ENCODE measurements around the gene GRAMD1B. TPM values are rescaled to one million over a fixed set of nuclear protein-coding genes. Genes with fewer than 3 reads are reported as not detected.

The GRAMD1B gene
- total and polyA plus RNA-seq, 4 donors, result 0.29 to 2.6 (median 1.3) TPM

DNA sequence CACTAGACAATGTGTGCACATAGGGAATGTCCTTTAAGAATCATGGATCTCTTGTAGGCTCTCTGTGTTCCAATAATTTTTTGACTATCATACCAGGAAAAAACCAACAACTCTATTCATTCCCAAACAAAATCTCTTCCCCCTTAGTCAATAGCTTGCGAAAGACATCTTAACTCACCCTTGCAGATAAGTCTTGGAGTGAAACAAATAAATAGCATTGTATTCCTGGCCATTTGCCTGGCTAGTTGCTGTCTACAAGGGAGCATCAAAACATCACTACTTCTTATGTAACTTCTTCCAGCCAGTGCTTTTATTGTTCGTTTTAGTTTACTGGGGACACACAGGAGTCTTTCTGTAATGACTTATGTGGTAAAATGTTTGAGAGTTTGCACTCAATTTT lies 194.9 kb downstream of the GRAMD1B start:
- H3K9me3 ChIP-seq (ENCODE audit: control insufficient read depth in 4 of 4, low read length in 3 of 4), result no peaks in the 10 kb centered on the region
- H3K27ac ChIP-seq (ENCODE audit: low read depth in 1 of 2, low read length in 2 of 2), result no peak overlapping the region
- no peak overlapping the region for H3K4me3 ChIP-seq (ENCODE audit: low read depth in 1 of 3, low read length in 3 of 3)
- H3K36me3 ChIP-seq (ENCODE audit: control insufficient read depth in 4 of 4, insufficient read depth in 3 of 4, low read depth in 1 of 4, low read length in 3 of 4), result no peaks in the 10 kb centered on the region
- no peak overlapping the region for H3K9ac ChIP-seq (ENCODE audit: low read depth in 1 of 2, low read length in 2 of 2)
- no peaks in the 10 kb centered on the region for H3K27me3 ChIP-seq (ENCODE audit: control insufficient read depth in 4 of 4, insufficient read depth in 4 of 4, low read length in 3 of 4)
- no peak for DNase-seq (ENCODE audit: low spot score)
- H3K4me1 ChIP-seq (ENCODE audit: control insufficient read depth in 4 of 4, insufficient read depth in 4 of 4, low read length in 3 of 4), result no peaks in the 10 kb centered on the region
- TF ChIP-seq NR2F2 (IDR thresholded peaks at IDR 0.05) (no peak), EGR1 (IDR thresholded peaks at IDR 0.05; ENCODE audit: low read depth in 2 of 2) (no peak), FOXA1 (IDR thresholded peaks at IDR 0.05) (no peak), HNF4A (conservative IDR thresholded peaks at IDR 0.05) (no peak), HNF4G (IDR thresholded peaks at IDR 0.05) (no peak), GABPA (IDR thresholded peaks at IDR 0.05 in 1 of 2, conservative IDR thresholded peaks at IDR 0.05 in 1 of 2) (no peak), RXRA (IDR thresholded peaks at IDR 0.05) (no peak), TAF1 (conservative IDR thresholded peaks at IDR 0.05) (no peak), JUND (IDR thresholded peaks at IDR 0.05) (no peak), SP1 (IDR thresholded peaks at IDR 0.05) (no peak)
- TF ChIP-seq, protein P1, sequence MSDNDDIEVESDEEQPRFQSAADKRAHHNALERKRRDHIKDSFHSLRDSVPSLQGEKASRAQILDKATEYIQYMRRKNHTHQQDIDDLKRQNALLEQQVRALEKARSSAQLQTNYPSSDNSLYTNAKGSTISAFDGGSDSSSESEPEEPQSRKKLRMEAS (IDR thresholded peaks at IDR 0.05), result no peak
- TF ChIP-seq, protein P2, sequence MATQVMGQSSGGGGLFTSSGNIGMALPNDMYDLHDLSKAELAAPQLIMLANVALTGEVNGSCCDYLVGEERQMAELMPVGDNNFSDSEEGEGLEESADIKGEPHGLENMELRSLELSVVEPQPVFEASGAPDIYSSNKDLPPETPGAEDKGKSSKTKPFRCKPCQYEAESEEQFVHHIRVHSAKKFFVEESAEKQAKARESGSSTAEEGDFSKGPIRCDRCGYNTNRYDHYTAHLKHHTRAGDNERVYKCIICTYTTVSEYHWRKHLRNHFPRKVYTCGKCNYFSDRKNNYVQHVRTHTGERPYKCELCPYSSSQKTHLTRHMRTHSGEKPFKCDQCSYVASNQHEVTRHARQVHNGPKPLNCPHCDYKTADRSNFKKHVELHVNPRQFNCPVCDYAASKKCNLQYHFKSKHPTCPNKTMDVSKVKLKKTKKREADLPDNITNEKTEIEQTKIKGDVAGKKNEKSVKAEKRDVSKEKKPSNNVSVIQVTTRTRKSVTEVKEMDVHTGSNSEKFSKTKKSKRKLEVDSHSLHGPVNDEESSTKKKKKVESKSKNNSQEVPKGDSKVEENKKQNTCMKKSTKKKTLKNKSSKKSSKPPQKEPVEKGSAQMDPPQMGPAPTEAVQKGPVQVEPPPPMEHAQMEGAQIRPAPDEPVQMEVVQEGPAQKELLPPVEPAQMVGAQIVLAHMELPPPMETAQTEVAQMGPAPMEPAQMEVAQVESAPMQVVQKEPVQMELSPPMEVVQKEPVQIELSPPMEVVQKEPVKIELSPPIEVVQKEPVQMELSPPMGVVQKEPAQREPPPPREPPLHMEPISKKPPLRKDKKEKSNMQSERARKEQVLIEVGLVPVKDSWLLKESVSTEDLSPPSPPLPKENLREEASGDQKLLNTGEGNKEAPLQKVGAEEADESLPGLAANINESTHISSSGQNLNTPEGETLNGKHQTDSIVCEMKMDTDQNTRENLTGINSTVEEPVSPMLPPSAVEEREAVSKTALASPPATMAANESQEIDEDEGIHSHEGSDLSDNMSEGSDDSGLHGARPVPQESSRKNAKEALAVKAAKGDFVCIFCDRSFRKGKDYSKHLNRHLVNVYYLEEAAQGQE (IDR thresholded peaks at IDR 0.05), result no peak
- TF ChIP-seq, protein P3, sequence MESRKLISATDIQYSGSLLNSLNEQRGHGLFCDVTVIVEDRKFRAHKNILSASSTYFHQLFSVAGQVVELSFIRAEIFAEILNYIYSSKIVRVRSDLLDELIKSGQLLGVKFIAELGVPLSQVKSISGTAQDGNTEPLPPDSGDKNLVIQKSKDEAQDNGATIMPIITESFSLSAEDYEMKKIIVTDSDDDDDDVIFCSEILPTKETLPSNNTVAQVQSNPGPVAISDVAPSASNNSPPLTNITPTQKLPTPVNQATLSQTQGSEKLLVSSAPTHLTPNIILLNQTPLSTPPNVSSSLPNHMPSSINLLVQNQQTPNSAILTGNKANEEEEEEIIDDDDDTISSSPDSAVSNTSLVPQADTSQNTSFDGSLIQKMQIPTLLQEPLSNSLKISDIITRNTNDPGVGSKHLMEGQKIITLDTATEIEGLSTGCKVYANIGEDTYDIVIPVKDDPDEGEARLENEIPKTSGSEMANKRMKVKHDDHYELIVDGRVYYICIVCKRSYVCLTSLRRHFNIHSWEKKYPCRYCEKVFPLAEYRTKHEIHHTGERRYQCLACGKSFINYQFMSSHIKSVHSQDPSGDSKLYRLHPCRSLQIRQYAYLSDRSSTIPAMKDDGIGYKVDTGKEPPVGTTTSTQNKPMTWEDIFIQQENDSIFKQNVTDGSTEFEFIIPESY (IDR thresholded peaks at IDR 0.05), result no peak
- TF ChIP-seq, protein P4, sequence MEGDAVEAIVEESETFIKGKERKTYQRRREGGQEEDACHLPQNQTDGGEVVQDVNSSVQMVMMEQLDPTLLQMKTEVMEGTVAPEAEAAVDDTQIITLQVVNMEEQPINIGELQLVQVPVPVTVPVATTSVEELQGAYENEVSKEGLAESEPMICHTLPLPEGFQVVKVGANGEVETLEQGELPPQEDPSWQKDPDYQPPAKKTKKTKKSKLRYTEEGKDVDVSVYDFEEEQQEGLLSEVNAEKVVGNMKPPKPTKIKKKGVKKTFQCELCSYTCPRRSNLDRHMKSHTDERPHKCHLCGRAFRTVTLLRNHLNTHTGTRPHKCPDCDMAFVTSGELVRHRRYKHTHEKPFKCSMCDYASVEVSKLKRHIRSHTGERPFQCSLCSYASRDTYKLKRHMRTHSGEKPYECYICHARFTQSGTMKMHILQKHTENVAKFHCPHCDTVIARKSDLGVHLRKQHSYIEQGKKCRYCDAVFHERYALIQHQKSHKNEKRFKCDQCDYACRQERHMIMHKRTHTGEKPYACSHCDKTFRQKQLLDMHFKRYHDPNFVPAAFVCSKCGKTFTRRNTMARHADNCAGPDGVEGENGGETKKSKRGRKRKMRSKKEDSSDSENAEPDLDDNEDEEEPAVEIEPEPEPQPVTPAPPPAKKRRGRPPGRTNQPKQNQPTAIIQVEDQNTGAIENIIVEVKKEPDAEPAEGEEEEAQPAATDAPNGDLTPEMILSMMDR (IDR thresholded peaks at IDR 0.05; ENCODE audit: low read depth, low read length, missing input control), result no peak
- 91% methylated on average over 2 of the region's 2 CpGs for WGBS

DNA sequence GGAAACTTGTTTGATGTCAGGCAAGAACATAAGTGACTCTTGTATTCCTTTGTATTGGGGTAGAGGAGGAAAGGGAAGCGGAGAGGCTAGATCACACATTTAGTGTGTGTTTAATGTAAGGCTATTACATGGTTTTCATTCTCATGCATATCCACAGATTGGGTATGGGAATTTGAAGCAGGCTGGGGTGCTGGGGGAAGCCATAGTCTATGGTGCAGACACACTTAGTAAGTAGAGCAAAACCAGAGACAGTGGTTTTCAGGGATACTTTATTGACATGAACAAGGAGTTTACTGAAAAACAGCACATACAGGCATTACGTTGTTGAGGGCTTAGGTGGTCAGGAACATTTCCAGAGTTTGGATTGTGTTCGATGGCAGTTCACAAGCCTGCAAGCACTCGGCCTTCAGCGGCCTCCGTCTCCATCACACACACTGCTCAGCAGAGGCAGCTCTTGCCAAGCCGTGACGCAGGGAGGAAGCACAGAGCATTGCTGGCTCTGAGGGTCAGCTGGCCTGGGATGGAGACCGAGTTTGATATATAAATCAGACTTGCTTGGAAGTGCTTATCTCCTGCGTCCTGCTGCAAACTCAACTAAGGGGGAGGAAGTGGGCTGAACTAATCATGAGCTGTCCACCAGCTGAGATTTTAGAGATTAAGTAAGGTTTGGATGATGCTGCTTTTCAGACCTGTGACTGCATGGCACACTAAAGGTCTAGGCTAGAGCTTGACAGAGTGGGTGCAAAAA lies 199.0 kb downstream of the GRAMD1B start:
- DNase-seq (ENCODE audit: low spot score), result no peak
- no peaks in the 10 kb centered on the region for H3K4me1 ChIP-seq (ENCODE audit: control insufficient read depth in 4 of 4, insufficient read depth in 4 of 4, low read length in 3 of 4)
- H3K27ac ChIP-seq (ENCODE audit: low read depth in 1 of 2, low read length in 2 of 2), result no peak overlapping the region
- peaks cover 0 to 3% (median 0%) of the 10 kb centered on the region in 4 donors for H3K27me3 ChIP-seq (ENCODE audit: control insufficient read depth in 4 of 4, insufficient read depth in 4 of 4, low read length in 3 of 4)
- H3K4me3 ChIP-seq (ENCODE audit: low read depth in 1 of 3, low read length in 3 of 3), result no peak overlapping the region
- WGBS, result 65% methylated on average over 10 of the region's 10 CpGs
- H3K9ac ChIP-seq (ENCODE audit: low read depth in 1 of 2, low read length in 2 of 2), result no peak overlapping the region
- H3K36me3 ChIP-seq (ENCODE audit: control insufficient read depth in 4 of 4, insufficient read depth in 3 of 4, low read depth in 1 of 4, low read length in 3 of 4), result no peaks in the 10 kb centered on the region
- H3K9me3 ChIP-seq (ENCODE audit: control insufficient read depth in 4 of 4, low read length in 3 of 4), result no peaks in the 10 kb centered on the region
- TF ChIP-seq HNF4G (IDR thresholded peaks at IDR 0.05) (no peak), TAF1 (conservative IDR thresholded peaks at IDR 0.05) (no peak)

All from liver (tissue), 9 donors.